ENCODE measurements around the gene FBXO46.
"Not testable (repeated sequence)": the region's sequence is repeated elsewhere in the genome, so short reads cannot be mapped to it uniquely, and the experiment has no call there.

The FBXO46 gene

DNA sequence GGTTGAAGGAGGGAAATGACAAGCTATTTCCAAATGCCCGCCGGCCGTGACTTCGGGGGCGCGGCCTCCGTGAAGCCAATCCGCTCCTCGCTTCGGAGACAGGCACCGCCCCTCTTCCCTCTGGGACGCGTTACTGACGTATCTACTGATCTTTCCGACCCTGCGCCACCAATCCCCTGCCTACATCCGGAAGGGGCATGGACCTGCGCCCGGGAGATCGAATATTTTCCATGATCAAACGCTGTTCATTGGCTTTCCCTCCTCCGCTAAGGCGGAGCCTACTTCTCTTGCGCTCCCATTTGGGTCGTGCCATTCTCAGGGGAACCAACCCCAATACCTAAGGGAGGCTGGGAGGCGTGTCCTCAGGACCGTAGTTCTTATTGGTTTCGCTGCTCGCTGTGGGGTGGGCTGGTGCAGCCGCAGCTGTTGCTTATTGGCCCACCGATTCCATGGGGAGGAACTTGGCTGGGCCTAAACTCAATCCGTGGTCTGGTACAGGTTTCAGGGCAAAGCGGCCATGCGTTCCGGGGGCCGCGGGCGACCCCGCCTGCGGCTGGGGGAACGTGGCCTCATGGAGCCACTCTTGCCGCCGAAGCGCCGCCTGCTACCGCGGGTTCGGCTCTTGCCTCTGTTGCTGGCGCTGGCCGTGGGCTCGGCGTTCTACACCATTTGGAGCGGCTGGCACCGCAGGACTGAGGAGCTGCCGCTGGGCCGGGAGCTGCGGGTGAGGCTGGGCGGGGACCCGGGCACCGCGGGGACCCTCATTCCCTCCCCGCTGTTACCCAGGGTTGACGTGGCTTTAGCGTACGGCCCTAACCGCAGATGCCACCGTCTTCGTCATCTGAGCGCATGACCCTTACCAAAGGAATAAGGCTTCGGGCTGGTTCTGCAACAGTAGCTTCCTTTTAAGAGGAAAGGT is 38.2 kb downstream of the FBXO46 start, which contains the start of gene QPCTL:
TSS of gene QPCTL (plus strand) at position 480 of the 919 bp plus-strand sequence. CDS start at position 518, 38 bp downstream.
- DNase-seq (ENCODE audit: insufficient read length, low spot score) (peak; percentile 97), FAIRE-seq (peak; percentile 97)

DNA sequence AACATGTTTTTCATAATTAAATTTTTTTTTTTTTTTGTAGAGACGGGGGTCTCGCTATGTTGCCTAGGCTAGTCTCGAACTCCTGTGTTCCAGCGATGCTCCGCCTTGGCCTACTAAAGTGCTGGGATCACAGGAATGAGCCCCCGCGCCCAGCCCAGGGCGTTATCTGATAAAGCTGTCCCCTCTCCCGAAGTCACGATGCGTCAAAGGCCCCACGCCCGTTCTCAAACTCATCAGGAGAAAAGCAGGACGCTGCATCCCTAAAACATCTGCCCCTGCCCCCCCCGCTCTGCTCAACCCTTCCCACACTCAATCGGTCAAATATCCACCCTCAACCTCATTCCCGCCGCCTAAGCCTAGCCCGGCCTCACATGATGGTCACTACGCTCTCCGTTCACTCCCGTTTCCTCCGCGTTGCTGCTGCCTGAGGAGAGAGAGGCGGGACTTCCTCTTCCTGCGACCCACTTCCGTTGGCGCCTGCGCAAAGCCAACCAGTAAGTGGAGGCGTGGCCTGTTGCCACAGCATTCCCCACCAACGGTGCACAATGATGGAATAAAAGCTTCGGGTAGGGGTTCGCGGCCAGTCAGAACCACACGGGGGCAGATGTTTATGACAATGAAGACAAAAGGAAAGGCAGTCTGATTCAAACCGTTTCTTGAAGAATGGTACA is 39.0 kb downstream of the FBXO46 start, which contains the start of gene SNRPD2:
TSS of gene SNRPD2 (minus strand) at position 438 of the 671 bp plus-strand sequence. CDS start at position 373, 65 bp downstream.
- FAIRE-seq (peak; percentile 87), DNase-seq (ENCODE audit: insufficient read length, low spot score) (peak; percentile 90)

DNA sequence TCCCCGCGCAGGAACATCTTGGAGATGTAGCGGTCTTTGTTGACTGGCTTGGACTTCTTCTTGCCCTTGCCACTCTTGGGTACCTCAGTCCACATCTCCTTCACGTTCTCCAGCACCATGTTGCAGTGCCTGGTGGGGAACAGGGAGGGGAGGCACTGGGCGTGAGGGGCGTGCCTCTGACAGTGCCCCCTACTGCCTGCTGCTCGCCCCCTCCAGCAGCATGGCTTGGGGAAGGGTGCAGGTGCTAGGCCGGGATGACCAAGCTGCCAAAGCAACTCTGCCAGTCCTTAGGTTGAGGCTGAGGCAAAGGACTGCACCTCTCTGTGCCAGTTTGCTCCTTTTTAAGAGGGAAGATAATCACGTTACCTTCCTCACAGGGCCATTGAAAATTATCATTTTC is 43.1 kb downstream of the FBXO46 start:
- DNase-seq (ENCODE audit: insufficient read length, low spot score) = no peak
- no peak for FAIRE-seq

DNA sequence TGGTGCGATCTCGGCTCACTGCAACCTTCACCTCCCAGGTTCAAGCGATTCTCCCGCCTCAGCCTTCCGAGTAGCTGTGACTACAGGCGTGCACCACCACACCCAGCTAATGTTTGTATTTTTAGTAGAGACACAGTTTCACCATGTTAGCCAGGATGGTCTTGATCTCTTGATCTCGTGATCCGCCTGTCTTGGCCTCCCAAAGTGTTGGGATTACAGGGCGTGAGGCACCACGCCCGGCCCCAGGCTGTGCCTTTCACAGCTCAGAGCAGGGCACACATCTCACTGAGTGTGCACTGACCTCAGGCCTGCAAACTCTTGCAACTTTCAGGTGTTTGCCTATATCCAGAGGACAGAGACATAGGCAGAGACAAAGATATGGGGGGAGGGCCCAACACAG is 45.7 kb downstream of the FBXO46 start:
- not testable (repeated sequence) for FAIRE-seq; DNase-seq (ENCODE audit: insufficient read length, low spot score)

DNA sequence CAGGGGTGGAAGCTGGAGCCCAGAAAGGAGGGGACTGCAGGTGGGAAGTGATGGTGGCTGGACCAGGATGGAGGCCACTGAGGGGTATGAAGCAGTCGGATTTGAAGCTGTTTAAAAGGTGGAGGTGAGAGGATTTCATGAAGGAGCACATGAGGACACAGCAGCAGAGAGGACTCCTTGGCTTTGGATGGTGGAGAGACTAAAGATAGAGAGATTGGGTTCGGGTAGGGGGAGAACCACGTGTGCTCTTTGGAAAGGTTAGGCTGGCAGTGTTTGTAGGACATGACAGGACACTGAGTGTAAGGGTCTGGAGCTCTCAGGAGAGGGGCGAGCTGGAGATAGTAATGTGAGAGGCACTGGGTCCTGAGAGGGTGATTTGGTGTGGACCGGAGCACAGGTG is 47.8 kb downstream of the FBXO46 start:
- DNase-seq (ENCODE audit: insufficient read length, low spot score) = no peak
- no peak for FAIRE-seq

DNA sequence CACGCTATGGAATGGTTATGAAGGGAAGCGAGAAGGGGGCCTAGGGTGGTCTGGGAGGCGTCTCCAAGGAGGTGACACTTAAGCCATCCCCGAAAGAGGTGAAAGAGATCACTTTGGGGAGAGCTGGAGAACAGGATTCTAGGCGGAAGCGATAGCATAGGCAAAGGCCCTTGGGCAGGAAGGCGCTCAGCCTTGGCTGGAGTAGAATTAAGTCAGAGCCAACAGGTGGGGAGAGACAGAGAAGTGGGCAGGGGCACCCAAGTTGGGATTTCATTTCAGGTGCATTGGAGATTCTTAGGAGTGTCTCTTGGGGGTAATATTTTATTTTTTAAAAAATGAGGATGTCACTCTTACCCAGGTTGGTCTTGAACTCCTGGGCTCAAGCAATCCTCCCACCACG is 48.6 kb downstream of the FBXO46 start:
- no peak for FAIRE-seq
- DNase-seq (ENCODE audit: insufficient read length, low spot score) = no peak

DNA sequence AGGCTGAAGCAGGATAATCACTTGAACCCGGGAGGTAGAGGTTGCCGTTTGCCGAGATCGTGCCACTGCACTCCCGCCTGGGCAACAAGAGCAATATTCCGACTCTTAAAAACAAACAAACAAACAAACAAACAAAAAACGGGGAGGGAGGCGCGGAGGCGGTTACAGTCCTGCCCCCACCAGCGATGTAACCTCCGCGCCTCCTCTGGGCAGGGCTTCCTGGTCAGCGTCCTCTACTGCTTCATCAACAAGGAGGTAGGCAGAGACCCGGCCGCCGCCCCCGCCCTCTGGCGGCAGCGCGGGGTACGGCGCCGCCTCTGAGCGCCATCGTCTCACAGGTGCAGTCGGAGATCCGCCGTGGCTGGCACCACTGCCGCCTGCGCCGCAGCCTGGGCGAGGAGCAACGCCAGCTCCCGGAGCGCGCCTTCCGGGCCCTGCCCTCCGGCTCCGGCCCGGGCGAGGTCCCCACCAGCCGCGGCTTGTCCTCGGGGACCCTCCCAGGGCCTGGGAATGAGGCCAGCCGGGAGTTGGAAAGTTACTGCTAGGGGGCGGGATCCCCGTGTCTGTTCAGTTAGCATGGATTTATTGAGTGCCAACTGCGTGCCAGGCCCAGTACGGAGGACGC is 49.2 kb downstream of the FBXO46 start:
- FAIRE-seq (peak; percentile 82), DNase-seq (ENCODE audit: insufficient read length, low spot score) (peak; percentile 89)

DNA sequence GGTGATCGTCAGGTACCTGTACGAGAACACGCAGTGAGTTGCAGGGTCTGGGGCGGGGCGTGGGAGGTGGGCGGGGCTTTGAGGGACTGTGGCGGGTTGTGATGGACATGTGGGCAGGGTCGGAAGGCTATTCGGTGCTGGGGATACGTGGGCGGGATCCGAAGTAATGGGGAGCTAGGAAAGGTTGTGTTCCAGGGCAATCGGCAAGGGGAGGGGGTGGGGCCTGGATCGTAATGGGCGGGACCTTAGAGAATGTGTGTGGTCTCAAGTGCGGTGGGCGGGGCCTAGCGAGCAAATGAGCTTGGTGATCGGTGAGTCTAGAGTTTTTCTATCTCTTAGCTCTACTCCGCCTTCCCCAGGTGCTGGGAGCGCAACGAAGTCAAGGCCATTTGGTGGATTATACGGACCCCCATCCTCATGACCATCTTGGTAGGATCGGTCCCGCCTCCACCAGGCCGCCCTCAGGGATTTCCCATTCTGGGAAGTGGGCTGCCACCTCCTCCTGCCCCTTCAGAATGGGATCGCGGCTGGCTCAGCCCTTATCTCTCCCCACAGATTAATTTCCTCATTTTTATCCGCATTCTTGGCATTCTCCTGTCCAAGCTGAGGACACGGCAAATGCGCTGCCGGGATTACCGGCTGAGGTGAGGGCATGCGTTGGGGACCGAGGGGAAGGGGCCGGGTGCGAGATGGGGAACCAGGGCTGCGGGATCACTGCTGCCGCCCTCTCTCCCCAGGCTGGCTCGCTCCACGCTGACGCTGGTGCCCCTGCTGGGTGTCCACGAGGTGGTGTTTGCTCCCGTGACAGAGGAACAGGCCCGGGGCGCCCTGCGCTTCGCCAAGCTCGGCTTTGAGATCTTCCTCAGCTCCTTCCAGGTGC is 53.1 kb downstream of the FBXO46 start:
- DNase-seq (ENCODE audit: insufficient read length, low spot score) (no peak), FAIRE-seq (peak; percentile 57)

DNA sequence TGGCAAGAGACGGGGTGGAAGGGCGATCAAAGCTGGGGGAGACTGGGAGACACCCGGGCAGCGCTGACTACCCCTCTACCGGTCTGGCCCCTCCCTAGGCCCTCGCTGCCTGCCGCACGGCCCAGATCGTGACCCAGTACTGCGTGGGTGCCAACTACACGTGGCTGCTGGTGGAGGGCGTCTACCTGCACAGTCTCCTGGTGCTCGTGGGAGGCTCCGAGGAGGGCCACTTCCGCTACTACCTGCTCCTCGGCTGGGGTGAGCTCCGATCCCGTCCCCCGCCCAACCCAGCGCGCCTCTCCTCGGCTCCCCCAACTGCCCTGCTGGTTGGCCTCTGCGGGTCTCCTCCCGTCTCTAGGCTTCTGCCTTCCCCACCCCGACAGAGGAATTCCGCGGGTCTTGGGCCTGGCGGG is 53.8 kb downstream of the FBXO46 start:
- no peak for FAIRE-seq
- no peak for DNase-seq (ENCODE audit: insufficient read length, low spot score)

DNA sequence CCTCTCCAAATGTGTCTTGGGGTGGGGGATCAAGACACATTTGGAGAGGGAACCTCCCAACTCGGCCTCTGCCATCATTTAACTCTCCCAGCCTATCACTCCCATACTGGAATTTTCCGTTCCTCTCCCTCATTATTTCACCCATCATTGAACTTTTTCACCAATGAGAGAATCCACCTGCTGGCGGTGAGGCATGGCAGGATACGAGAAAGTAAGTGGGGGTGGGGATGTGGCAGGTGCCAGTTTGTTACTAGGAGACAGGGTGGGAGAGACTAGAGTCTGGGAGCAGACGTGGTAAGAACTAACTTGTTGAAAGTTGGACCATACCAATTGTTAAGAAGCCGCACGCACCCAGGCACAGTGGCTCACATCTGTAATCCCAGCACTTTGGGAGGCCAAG is 55.8 kb downstream of the FBXO46 start:
- DNase-seq (ENCODE audit: insufficient read length, low spot score) (no peak), FAIRE-seq (no peak)

DNA sequence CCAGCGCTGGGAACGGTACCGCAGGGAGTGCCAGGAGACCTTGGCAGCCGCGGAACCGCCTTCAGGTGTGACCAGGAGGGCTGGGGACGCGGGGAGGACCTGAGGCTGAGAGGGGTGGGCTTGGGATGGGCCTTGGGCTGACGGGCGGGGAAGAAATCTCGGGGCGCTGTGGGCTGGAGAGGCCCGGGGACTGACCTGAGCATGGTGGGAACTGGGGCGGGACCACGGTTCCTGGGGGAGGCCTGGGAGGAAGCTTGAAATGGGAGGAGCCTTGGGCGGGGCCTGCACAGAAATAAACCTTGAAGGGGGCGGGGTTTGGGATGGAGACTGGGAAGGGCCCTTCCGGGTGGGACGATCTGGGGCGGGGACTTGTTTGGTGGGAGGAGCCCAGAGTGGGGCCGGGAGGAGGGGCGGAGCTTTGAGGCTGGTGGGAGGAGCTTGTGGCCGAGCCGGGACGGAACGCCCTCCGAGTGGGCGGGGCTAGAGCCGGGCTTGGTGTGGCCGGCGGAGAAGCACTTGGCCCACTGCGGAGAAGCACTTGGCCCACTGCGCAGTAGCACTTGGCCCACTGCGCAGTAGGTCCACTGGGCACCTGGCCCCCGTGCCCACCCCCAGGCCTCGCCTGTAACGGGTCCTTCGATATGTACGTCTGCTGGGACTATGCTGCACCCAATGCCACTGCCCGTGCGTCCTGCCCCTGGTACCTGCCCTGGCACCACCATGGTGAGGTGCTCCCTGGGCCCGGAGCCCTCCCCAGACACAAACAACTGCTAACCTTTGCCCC is 59.8 kb downstream of the FBXO46 start:
- DNase-seq (ENCODE audit: insufficient read length, low spot score) (no peak), FAIRE-seq (no peak)

DNA sequence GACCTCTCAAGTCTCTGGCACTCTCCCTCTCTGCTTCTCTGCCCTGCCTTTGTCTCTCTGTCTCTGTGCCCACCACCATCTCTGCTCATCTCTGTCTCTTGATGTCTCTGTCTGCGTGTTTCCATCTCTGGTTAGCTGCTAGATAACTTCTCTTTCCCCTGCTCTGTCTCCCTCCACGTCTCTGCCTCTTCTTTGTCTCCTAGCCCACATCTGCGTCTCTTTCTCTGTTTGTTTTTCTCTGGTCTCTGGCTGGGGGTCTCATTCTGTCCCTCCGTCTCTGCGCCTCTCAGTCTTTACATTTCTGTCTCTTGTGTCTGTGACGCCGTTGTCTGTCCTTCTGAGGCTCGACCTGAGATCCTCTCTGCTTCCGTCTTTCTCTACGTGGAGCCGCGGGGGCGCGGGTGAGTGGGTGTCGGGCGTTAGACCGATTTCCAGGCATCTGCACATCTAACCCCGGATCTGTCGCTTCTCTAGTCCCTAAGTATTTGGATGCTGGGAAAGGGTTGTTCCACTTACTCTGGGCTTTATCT is 62.3 kb downstream of the FBXO46 start:
- no peak for FAIRE-seq
- no peak for DNase-seq (ENCODE audit: insufficient read length, low spot score)

DNA sequence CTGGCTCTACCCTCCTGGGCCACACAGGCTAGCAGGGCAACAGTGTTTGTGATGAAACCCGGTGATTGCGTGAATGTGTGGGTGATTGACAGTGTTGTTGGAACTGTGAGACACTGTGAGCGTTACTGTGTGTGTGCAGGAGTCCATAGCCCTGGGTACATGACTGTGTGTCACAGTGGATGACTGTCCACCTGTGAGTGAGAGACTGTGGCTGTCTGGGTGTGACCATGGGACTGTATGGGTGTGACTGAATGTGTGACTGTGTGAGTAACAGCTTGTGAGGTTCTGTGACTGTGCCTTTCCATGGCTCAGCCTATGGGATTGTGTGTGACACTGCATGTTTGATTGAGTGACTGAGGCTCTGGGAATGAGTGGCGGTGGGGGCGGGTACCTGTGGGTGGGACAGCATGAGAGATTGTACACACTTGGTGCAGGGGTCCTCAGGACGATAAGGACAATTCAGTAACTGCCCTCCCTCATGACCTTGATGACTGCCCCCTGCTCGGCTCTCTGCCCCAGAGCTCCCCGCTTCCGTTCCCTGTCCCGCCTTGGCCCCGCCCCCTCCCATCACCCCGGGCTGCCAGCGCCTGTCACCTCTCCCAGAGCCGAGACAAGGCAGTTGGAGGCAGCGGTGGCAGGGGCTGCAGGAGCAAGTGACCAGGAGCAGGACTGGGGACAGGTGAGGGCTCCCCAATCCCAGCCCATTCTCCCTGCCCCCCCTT is 62.9 kb downstream of the FBXO46 start, which contains the start of gene GIPR:
TSS of gene GIPR (plus strand) at position 602 of the 722 bp plus-strand sequence. CDS start 1,300 bp downstream, outside the sequence.
- peak; percentile 72 for FAIRE-seq

DNA sequence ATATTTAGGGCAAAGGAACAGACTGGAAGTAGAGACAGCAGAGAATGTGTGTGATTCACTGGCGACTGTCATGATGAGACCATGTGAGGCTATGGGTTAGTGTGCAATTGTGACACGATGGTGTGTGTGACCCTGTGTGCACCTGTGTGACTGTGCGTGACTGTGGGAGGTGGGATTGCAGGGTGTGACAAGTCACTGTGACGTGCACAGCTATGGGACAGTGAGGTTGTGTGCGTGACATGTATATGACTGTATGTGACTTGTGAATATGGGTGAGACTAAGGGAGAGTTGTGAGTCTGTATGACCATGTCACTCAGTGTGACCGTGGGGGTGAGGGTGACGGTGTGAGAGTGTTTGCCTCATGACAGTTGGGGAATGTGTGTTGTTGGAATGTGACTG is 66.1 kb downstream of the FBXO46 start:
- DNase-seq (ENCODE audit: insufficient read length, low spot score) = no peak
- FAIRE-seq = peak; percentile 65

More for the DNA sequence above, 62.9 kb downstream of the FBXO46 start, which contains the start of gene GIPR:
- peak; percentile 52 for DNase-seq (ENCODE audit: insufficient read length, low spot score)

DNA sequence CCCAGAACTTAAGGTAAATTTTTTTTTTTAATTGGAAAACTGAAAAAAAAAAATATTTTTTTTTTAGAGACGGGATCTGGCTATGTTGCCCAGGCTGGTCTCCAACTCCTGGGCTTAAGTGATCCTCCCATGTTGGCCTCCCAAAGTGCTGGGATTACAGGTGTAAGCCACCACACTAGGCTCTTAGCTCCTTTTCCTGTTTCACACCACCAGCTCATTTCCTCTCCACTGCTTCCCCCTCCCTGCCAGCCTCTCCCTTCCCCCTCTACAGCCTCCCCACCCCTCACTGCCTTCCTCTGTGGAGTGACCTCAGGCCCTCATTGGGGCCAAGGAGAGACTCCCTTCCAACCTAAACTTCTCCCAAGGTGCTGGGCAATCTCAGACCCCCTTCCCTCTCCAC is 66.9 kb downstream of the FBXO46 start:
- DNase-seq (ENCODE audit: insufficient read length, low spot score) (no peak), FAIRE-seq (no peak)

DNA sequence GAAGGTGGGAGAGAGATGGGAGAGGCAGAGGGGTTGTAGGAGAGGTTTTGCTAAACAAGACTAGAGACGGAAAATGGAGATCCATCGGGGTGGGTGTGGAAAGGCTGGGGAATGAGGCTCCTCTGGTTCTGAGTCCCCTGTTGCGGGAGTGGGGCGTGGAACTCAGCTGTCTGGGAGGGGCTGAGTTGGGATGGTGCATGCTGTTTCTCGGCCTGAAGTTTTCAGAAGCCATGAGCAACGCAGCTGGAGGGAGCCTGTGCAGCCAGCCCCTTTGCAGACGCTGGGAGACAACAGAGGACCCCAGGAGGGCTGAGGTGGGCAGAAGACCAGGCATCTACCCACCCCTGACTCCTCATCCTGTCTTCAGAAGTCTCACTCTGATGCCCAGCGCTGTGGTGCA is 70.1 kb downstream of the FBXO46 start:
- no peak for DNase-seq (ENCODE audit: insufficient read length, low spot score)
- no peak for FAIRE-seq

Measured in HTR-8/SVneo (cell line).